ENCODE results near the gene ZNF331.

GRCh38 chr19:53571339-53571738 is 33.4 kb downstream of the ZNF331 start:
- TF ChIP-seq, protein P1, sequence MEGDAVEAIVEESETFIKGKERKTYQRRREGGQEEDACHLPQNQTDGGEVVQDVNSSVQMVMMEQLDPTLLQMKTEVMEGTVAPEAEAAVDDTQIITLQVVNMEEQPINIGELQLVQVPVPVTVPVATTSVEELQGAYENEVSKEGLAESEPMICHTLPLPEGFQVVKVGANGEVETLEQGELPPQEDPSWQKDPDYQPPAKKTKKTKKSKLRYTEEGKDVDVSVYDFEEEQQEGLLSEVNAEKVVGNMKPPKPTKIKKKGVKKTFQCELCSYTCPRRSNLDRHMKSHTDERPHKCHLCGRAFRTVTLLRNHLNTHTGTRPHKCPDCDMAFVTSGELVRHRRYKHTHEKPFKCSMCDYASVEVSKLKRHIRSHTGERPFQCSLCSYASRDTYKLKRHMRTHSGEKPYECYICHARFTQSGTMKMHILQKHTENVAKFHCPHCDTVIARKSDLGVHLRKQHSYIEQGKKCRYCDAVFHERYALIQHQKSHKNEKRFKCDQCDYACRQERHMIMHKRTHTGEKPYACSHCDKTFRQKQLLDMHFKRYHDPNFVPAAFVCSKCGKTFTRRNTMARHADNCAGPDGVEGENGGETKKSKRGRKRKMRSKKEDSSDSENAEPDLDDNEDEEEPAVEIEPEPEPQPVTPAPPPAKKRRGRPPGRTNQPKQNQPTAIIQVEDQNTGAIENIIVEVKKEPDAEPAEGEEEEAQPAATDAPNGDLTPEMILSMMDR (IDR thresholded peaks at IDR 0.05): no peak
- TF ChIP-seq POLR2AphosphoS5 (IDR thresholded peaks at IDR 0.05): no peak
